Stimulated activated CD8-positive, alpha-beta memory T cell treated with anti-CD3 and anti-CD28 coated beads, Interleukin-7, amount 100 ng/mL, for 24 hours (primary cell): ENCODE data around the gene TXK.

Experiments used
- DNase-seq: peaks from one replicate; pipeline ENCODE4 v3.0.0-alpha.2; 2020; ENCODE audit warnings: low read depth

Gene TXK

GRCh38 chr4:48018112-48018511 lies 115.9 kb downstream of the TXK start:
- no peak for DNase-seq

DNA sequence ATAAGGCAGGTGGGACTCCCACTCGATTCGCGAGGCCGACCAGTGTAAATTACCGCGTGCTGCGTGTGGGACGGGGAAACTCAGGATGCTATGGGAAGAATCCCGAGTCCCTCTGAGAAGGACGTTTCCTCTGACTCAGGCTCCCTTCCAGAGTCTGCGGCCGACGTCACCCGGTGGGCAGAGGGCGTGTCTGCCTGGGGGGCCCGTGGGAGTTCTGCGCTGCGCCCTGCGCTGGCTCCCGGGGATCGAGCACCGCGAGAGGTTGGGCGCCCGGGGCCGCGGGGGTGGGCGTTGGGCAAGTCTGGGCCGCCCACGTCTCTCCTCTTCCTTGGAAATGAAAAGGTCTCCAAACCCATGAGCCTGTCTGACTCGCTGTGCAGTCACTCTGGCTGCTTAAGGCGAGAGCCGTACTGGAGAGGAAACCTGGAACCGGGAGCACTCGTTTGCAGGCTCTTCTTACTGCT lies 116.9 kb downstream of the TXK start:
- DNase-seq = peak; percentile 21
